IPS DF 6.9 (cell line): ENCODE data around the gene ZNF76.

Experiments used
- DNase-seq: peaks from one replicate; pipeline ENCODE4 v3.0.0-alpha.2; 2013; ENCODE audit warnings: low read depth, low spot score
- H3K27ac ChIP-seq: one replicate; pipeline ENCODE4 v1.5.1; 2013; ENCODE audit warnings: low read length, control low read depth
- H3K27me3 ChIP-seq: 2 replicates; pipeline ENCODE4 v1.6.1; 2013; ENCODE audit warnings: mild to moderate bottlenecking, low read length; ENCODE audit not compliant: control insufficient read depth, insufficient read depth
- H3K36me3 ChIP-seq: 2 replicates; pipeline ENCODE4 v1.6.1; 2013; ENCODE audit warnings: low read length; ENCODE audit not compliant: control insufficient read depth, insufficient read depth
- H3K4me1 ChIP-seq: 2 replicates; pipeline ENCODE4 v1.6.1; 2013; ENCODE audit warnings: low read length; ENCODE audit not compliant: control insufficient read depth, insufficient read depth
- H3K4me3 ChIP-seq: 2 replicates; pipeline ENCODE4 v1.5.1; 2013; ENCODE audit warnings: mild to moderate bottlenecking, low read length
- H3K9me3 ChIP-seq: 2 replicates; pipeline ENCODE4 v1.6.1; 2013; ENCODE audit warnings: low read length, inconsistent platforms; ENCODE audit not compliant: control insufficient read depth, insufficient read depth
- WGBS: extraction: QIAGEN DNeasy Blood & Tissue Kit; methylation state at CpG from one replicate; pipeline ENCODE4 v1.1.7; 2013; ENCODE audit warnings: mixed read lengths, missing lambda C conversion rate; ENCODE audit not compliant: insufficient read length, insufficient coverage; 5-methylcytosine and 5-hydroxymethylcytosine counted together

Gene ZNF76

GRCh38 chr6:35237476-35237875 lies 22.1 kb upstream of the ZNF76 start:
- H3K9me3 ChIP-seq = no peaks in the 10 kb centered on the region
- H3K36me3 ChIP-seq = no peaks in the 10 kb centered on the region
- no peak overlapping the region for H3K27ac ChIP-seq
- H3K4me1 ChIP-seq = peaks cover 9% of the 10 kb centered on the region; the same call in 1 of the 2 replicates
- WGBS = no CpG with 5 or more reads among the region's 3 CpGs
- H3K27me3 ChIP-seq = peaks cover 4% of the 10 kb centered on the region; the same call in 1 of the 2 replicates
- no peak overlapping the region for H3K4me3 ChIP-seq
- DNase-seq = no peak

- WGBS = no CpG with 5 or more reads among the region's 3 CpGs
- no peak overlapping the region for H3K27ac ChIP-seq
- DNase-seq = no peak
- H3K27me3 ChIP-seq = peaks cover 4% of the 10 kb centered on the region; the same call in 1 of the 2 replicates
- H3K9me3 ChIP-seq = no peaks in the 10 kb centered on the region
- H3K4me1 ChIP-seq = peaks cover 9% of the 10 kb centered on the region; the same call in 1 of the 2 replicates
- H3K36me3 ChIP-seq = no peaks in the 10 kb centered on the region
- no peak overlapping the region for H3K4me3 ChIP-seq
Measured at GRCh38 chr6:35238843-35239289, 20.7 kb upstream of the ZNF76 start.

DNA sequence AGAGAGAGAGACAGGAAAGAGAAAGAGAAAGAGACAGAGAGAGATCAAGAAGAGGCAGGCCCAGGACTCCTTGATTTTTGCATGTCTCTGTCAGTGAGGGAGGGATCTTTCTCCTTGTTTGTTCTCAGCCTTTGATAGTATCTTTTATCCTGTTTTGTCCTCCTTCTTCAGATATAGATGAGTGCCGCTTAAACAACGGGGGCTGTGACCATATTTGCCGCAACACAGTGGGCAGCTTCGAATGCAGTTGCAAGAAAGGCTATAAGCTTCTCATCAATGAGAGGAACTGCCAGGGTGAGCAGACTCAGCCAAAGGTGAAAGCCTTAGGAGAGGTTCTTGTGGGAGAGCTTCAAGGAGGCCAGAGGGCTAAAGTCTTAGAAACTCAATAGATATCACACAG lies 20.0 kb upstream of the ZNF76 start:
- DNase-seq = no peak
- peaks cover 4% of the 10 kb centered on the region; the same call in 1 of the 2 replicates for H3K27me3 ChIP-seq
- WGBS = no CpG with 5 or more reads among the region's 4 CpGs
- H3K36me3 ChIP-seq = no peaks in the 10 kb centered on the region
- no peak overlapping the region for H3K27ac ChIP-seq
- no peaks in the 10 kb centered on the region for H3K9me3 ChIP-seq
- peaks cover 9% of the 10 kb centered on the region; the same call in 1 of the 2 replicates for H3K4me1 ChIP-seq
- no peak overlapping the region for H3K4me3 ChIP-seq

- no peaks in the 10 kb centered on the region for H3K9me3 ChIP-seq
- no peak overlapping the region for H3K4me3 ChIP-seq
- WGBS = no CpG with 5 or more reads among the region's 12 CpGs
- peak; percentile 52 for DNase-seq
- H3K36me3 ChIP-seq = no peaks in the 10 kb centered on the region
- peaks cover 9% of the 10 kb centered on the region; the same call in 1 of the 2 replicates for H3K4me1 ChIP-seq
- no peak overlapping the region for H3K27ac ChIP-seq
- H3K27me3 ChIP-seq = peaks cover 4% of the 10 kb centered on the region; the same call in 1 of the 2 replicates
Measured at GRCh38 chr6:35240838-35241801, 18.4 kb upstream of the ZNF76 start.

- Histone ChIP-seq H3K4me1 (peaks cover 7% of the 10 kb centered on the region; the same call in 1 of the 2 replicates), H3K9me3 (no peaks in the 10 kb centered on the region), H3K4me3 (no peak overlapping the region), H3K36me3 (no peaks in the 10 kb centered on the region), H3K27me3 (peaks cover 4% of the 10 kb centered on the region; the same call in 1 of the 2 replicates), H3K27ac (no peak overlapping the region)
- no CpG with 5 or more reads among the region's 5 CpGs for WGBS
- DNase-seq = no peak
Measured at GRCh38 chr6:35242486-35242885, 17.0 kb upstream of the ZNF76 start.

DNA sequence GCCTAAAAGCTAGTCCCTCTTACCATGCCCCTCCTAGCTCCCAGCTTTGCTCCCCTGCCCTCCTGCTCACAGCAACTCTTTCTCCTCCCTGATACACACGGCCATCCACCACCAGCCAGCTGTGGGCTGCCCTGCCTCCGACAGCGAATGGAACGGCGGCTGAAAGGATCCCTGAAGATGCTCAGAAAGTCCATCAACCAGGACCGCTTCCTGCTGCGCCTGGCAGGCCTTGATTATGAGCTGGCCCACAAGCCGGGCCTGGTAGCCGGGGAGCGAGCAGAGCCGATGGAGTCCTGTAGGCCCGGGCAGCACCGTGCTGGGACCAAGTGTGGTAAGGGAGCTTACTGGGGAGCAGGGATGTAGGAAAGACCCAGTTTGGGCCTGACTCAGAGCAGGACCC lies 16.6 kb upstream of the ZNF76 start:
- H3K36me3 ChIP-seq = no peaks in the 10 kb centered on the region
- peaks cover 2% of the 10 kb centered on the region; the same call in 1 of the 2 replicates for H3K4me1 ChIP-seq
- H3K4me3 ChIP-seq = no peak overlapping the region
- no peak overlapping the region for H3K27ac ChIP-seq
- H3K27me3 ChIP-seq = peaks cover under 1% of the 10 kb centered on the region; the same call in 1 of the 2 replicates
- DNase-seq = no peak
- no peaks in the 10 kb centered on the region for H3K9me3 ChIP-seq
- no CpG with 5 or more reads among the region's 13 CpGs for WGBS

DNA sequence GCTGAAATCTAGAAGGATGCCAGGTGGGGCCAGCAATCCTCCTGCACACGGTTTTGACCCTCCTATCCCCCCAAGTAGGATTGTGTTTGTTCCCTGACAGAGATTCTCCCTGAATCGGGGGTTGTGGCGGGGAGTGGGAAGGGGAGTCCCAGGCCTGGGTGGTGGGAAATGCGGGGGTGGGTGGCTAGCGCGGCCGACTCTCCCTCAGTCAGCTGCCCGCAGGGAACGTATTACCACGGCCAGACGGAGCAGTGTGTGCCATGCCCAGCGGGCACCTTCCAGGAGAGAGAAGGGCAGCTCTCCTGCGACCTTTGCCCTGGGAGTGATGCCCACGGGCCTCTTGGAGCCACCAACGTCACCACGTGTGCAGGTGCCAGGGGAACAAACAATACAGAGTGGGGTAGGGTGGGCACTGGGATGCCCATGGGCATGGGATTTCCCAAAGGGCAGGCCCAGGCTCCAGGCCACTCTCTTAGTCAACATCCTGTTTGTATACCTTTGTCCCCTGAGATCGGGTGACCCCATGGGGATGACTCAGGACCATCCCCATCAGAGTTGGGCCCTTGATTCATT lies 16.1 kb upstream of the ZNF76 start:
- WGBS = no CpG with 5 or more reads among the region's 17 CpGs
- H3K4me3 ChIP-seq = no peak overlapping the region
- no peaks in the 10 kb centered on the region for H3K9me3 ChIP-seq
- DNase-seq = no peak
- no peak overlapping the region for H3K27ac ChIP-seq
- H3K4me1 ChIP-seq = 0 out of 2 replicates have a peak, but pooled peaks cover 2% of the 10 kb centered on the region
- H3K36me3 ChIP-seq = no peaks in the 10 kb centered on the region
- H3K27me3 ChIP-seq = no peaks in the 10 kb centered on the region

DNA sequence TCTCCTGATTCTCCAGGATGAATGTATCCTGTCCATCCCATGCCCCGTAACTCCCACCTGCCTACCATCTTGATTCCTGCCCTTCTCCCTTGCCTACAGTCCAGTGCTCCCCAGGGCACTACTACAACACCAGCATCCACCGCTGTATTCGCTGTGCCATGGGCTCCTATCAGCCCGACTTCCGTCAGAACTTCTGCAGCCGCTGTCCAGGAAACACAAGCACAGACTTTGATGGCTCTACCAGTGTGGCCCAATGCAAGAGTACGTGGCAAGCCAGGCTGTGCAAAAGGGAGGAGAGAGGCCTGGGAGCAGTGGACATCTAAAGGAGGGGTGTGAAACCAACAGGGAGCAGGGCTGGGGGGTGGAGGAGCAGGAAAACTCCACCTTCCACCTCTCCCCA lies 15.0 kb upstream of the ZNF76 start:
- H3K9me3 ChIP-seq = no peaks in the 10 kb centered on the region
- no CpG with 5 or more reads among the region's 7 CpGs for WGBS

DNA sequence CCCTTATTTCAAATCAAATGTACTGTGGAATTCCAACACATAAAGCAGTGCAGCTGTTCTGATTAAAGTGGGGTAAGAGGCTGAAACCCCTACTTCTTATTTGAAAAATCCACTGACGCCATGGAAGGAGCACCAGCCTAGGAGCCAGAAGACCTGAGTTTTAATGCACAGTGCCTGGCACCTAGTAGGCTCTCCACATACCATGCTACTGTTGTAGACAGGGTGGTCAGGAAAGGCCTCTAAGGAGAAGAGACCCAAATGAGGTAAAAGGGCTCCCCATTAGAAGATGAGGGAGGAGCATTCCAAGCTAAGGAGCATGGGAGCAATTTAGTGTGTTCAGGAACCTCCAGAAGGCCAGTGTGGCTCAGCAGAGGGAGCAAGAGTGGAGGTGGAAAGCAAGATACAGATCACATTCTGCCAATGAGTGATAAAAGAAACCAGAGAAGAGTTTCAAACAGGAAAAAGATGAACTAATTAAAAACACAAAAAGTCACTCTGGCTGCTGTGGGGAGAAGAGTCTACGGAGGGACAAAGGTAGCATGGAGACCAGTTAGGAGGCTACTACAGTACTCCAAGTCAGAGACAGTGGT lies 11.8 kb upstream of the ZNF76 start:
- no peak overlapping the region for H3K4me3 ChIP-seq
- H3K4me1 ChIP-seq = peaks cover 4% of the 10 kb centered on the region
- no peaks in the 10 kb centered on the region for H3K9me3 ChIP-seq
- no peaks in the 10 kb centered on the region for H3K27me3 ChIP-seq
- H3K27ac ChIP-seq = no peak overlapping the region
- no peak for DNase-seq
- H3K36me3 ChIP-seq = no peaks in the 10 kb centered on the region
- WGBS = no CpG with 5 or more reads among the region's 2 CpGs

More for the DNA sequence above, 15.0 kb upstream of the ZNF76 start:
- no peak for DNase-seq
- no peak overlapping the region for H3K4me3 ChIP-seq
- H3K27me3 ChIP-seq = no peaks in the 10 kb centered on the region
- no peaks in the 10 kb centered on the region for H3K36me3 ChIP-seq
- no peak overlapping the region for H3K27ac ChIP-seq
- peaks cover 3% of the 10 kb centered on the region for H3K4me1 ChIP-seq

GRCh38 chr6:35248300-35248699 lies 11.2 kb upstream of the ZNF76 start:
- H3K27ac ChIP-seq = no peak overlapping the region
- H3K4me1 ChIP-seq = peaks cover 4% of the 10 kb centered on the region
- H3K27me3 ChIP-seq = no peaks in the 10 kb centered on the region
- H3K36me3 ChIP-seq = no peaks in the 10 kb centered on the region
- no CpG with 5 or more reads among the region's 3 CpGs for WGBS
- no peaks in the 10 kb centered on the region for H3K9me3 ChIP-seq
- DNase-seq = no peak
- H3K4me3 ChIP-seq = no peak overlapping the region
